Liver (tissue), 9 donors: ENCODE measurements around the gene EIF4ENIF1. TPM values are rescaled to one million over a fixed set of nuclear protein-coding genes. Genes with fewer than 3 reads are reported as not detected.

Source experiments
- DNase-seq: peaks from one replicate; pipeline ENCODE4 v3.0.0-alpha.2; 2017; ENCODE audit warnings: low spot score
- H3K27ac ChIP-seq, 2 donors: one replicate each; pipeline ENCODE4 v1.7.0; 2013; ENCODE audit warnings: inconsistent platforms in 2 of 2, low read length in 2 of 2, control low read depth in 1 of 2, low read depth in 1 of 2, mild to moderate bottlenecking in 1 of 2
- H3K27me3 ChIP-seq, 4 donors: one replicate each; pipeline versions ENCODE4 v1.6.1 to v1.7.0; 2013; ENCODE audit warnings: low read length in 3 of 4, inconsistent platforms in 1 of 4, mild to moderate bottlenecking in 1 of 4, moderate library complexity in 1 of 4; ENCODE audit not compliant: control insufficient read depth in 4 of 4, insufficient read depth in 4 of 4
- H3K36me3 ChIP-seq, 4 donors: one replicate each; pipeline versions ENCODE4 v1.6.1 to v1.7.0; 2013; ENCODE audit warnings: low read length in 3 of 4, mild to moderate bottlenecking in 3 of 4, low read depth in 1 of 4, moderate library complexity in 1 of 4; ENCODE audit not compliant: control insufficient read depth in 4 of 4, insufficient read depth in 3 of 4
- H3K4me1 ChIP-seq, 4 donors: one replicate each; pipeline versions ENCODE4 v1.6.1 to v1.7.0; 2013; ENCODE audit warnings: low read length in 3 of 4, mild to moderate bottlenecking in 3 of 4, moderate library complexity in 1 of 4; ENCODE audit not compliant: control insufficient read depth in 4 of 4, insufficient read depth in 4 of 4
- H3K4me3 ChIP-seq, 3 donors: one replicate each; pipeline versions ENCODE4 v1.6.1 to v1.7.0; 2013; ENCODE audit warnings: low read length in 3 of 3, control low read depth in 1 of 3, low read depth in 1 of 3, mild to moderate bottlenecking in 1 of 3
- H3K9ac ChIP-seq, 2 donors: one replicate each; pipeline ENCODE4 v1.7.0; 2013; ENCODE audit warnings: low read length in 2 of 2, mild to moderate bottlenecking in 2 of 2, moderate library complexity in 2 of 2, control low read depth in 1 of 2, low read depth in 1 of 2
- H3K9me3 ChIP-seq, 4 donors: one replicate each; pipeline versions ENCODE4 v1.6.1 to v1.7.0; 2013; ENCODE audit warnings: low read length in 3 of 4; ENCODE audit not compliant: control insufficient read depth in 4 of 4
- ATF3 ChIP-seq: IDR thresholded peaks from 2 replicates; pipeline ENCODE4 v1.6.1; 2016; ENCODE audit warnings: antibody characterized with exemption
- CTCF ChIP-seq: fragments of 150-350 bp; IDR thresholded peaks from 2 replicates; pipeline ENCODE4 v1.5.1; 2017; ENCODE audit warnings: improper control_type of control experiment, low read depth, low read length; ENCODE audit not compliant: missing input control
- EGR1 ChIP-seq, 2 donors: IDR thresholded peaks; 2 replicates each; pipeline ENCODE4 v1.6.1; 2016 to 2018; ENCODE audit warnings: antibody characterized with exemption in 2 of 2, low read depth in 2 of 2
- FOXA1 ChIP-seq: IDR thresholded peaks from 2 replicates; pipeline ENCODE4 v1.6.1; 2016; ENCODE audit warnings: antibody characterized with exemption
- FOXA2 ChIP-seq: IDR thresholded peaks from 2 replicates; pipeline ENCODE4 v1.6.1; 2016; ENCODE audit warnings: antibody characterized with exemption
- GABPA ChIP-seq, 2 donors: IDR thresholded peaks in 1 of 2; conservative IDR thresholded peaks in 1 of 2; 2 replicates each; pipeline ENCODE4 v1.6.1; 2016; ENCODE audit warnings: antibody characterized with exemption in 2 of 2, mild to moderate bottlenecking in 1 of 2, moderate library complexity in 1 of 2
- HNF4A ChIP-seq, 2 donors: conservative IDR thresholded peaks; 2 replicates each; pipeline ENCODE4 v1.6.1; 2016; ENCODE audit warnings: antibody characterized with exemption in 2 of 2, mild to moderate bottlenecking in 2 of 2
- HNF4G ChIP-seq: IDR thresholded peaks from 2 replicates; pipeline ENCODE4 v1.6.1; 2016; ENCODE audit warnings: antibody characterized with exemption
- JUND ChIP-seq, 2 donors: IDR thresholded peaks; 2 replicates each; pipeline ENCODE4 v1.6.1; 2016; ENCODE audit warnings: antibody characterized with exemption in 2 of 2
- MAX ChIP-seq: IDR thresholded peaks from 2 replicates; pipeline ENCODE4 v1.6.1; 2016; ENCODE audit warnings: antibody characterized with exemption
- NR2F2 ChIP-seq: IDR thresholded peaks from 2 replicates; pipeline ENCODE4 v1.6.1; 2016; ENCODE audit warnings: antibody characterized with exemption
- RAD21 ChIP-seq, 2 donors: IDR thresholded peaks; 2 replicates each; pipeline ENCODE4 v1.6.1; 2016; ENCODE audit warnings: antibody characterized with exemption in 2 of 2, mild to moderate bottlenecking in 2 of 2
- RXRA ChIP-seq, 2 donors: IDR thresholded peaks; 2 replicates each; pipeline ENCODE4 v1.6.1; 2017 to 2018; ENCODE audit warnings: antibody characterized with exemption in 2 of 2, mild to moderate bottlenecking in 1 of 2
- SP1 ChIP-seq: IDR thresholded peaks from 2 replicates; pipeline ENCODE4 v1.6.1; 2018; ENCODE audit warnings: antibody characterized with exemption, mild to moderate bottlenecking
- TAF1 ChIP-seq: conservative IDR thresholded peaks from 2 replicates; pipeline ENCODE4 v1.6.1; 2016; ENCODE audit warnings: antibody characterized with exemption, mild to moderate bottlenecking
- YY1 ChIP-seq: IDR thresholded peaks from 2 replicates; pipeline ENCODE4 v1.6.1; 2016; ENCODE audit warnings: antibody characterized with exemption, mild to moderate bottlenecking
- ZBTB33 ChIP-seq: IDR thresholded peaks from 2 replicates; pipeline ENCODE4 v1.6.1; 2016; ENCODE audit warnings: antibody characterized with exemption
- WGBS: extraction: QIAGEN DNeasy Blood & Tissue Kit; methylation state at CpG from one replicate; pipeline ENCODE4 v1.1.7; 2013; 5-methylcytosine and 5-hydroxymethylcytosine counted together
- polyA plus RNA-seq, 2 donors: library from polyadenylated mRNA; stranded (reverse) in 1 of 2; unstranded in 1 of 2; fragments of 200-250 nt in 1 of 2; fragments of >200 nt in 1 of 2; fragmentation: Nextera tagmentation in 1 of 2; extraction: Ambion mirVana in 1 of 2; gene quantifications; one replicate each; pipeline versions ENCODE4 v1.2.1 to v1.2.3, GENCODE V29; 2013 to 2015
- total RNA-seq, 2 donors: library from RNA; depleted of rRNA; stranded (reverse); fragments of >200 nt; gene quantifications; one replicate each; pipeline ENCODE4 v1.2.3, GENCODE V29; 2014
- TF ChIP-seq, protein P1 (sequence below): IDR thresholded peaks from 2 replicates; pipeline ENCODE4 v1.6.1; 2016; ENCODE audit warnings: antibody characterized with exemption, mild to moderate bottlenecking
- donor health status: healthy.
- donor health status: healthy.
- donor health status: healthy.
- donor health status: healthy.
- donor health status: healthy.

Gene EIF4ENIF1
- total and polyA plus RNA-seq, 4 donors: 4.6 to 7.1 (median 6.0) TPM

DNA sequence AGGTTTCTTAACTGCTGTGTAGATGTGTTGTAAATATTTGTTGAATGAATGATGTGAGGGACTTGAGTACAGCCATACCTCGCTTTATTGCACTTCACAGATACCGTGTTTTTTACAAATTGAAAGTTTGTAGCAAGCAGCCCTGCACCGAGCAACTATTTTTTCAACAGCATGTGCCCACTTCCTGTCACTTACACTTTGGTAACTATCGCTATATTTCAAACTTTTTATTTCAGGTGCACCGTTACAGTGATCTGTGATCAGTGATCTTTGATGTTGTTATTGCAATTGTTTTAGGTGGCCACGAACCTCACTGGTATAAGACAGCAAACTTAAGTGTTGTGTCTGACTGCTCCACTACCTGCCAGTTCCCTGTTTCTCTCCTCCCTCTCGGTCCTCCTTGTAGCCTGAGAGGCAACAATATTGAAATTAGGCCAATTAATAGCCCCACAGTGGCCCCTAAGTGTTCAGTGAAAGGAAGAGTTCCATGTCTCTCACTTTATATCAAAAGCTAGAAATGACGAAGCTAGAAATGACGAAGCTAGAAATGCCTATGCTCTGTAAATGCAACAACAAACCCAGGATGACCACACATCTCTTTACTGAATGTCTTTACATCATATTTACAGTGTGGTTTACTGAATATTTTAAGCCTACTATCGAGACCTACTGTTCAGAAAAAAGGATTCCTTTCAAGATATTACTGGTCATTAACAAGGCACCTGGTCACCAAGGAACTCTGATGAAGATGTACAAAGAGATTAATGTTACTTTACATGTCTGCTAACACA, 7.7 kb upstream of the EIF4ENIF1 start:
- 78% methylated on average over 10 of the region's 10 CpGs for WGBS
- no peak overlapping the region for H3K27ac ChIP-seq
- no peaks in the 10 kb centered on the region for H3K9me3 ChIP-seq
- peak overlapping the region; percentile 75 to 88 (median 78) for H3K4me3 ChIP-seq
- peaks cover 0 to 13% (median 6%) of the 10 kb centered on the region in 4 donors for H3K4me1 ChIP-seq
- TF ChIP-seq FOXA2: no peak
- TF ChIP-seq ZBTB33: no peak
- no peak for TF ChIP-seq RAD21 (IDR thresholded peaks at IDR 0.05)
- TF ChIP-seq RXRA (IDR thresholded peaks at IDR 0.05): no peak
- no peak for TF ChIP-seq NR2F2
- TF ChIP-seq MAX: no peak
- no peaks in the 10 kb centered on the region for H3K36me3 ChIP-seq
- no peak for DNase-seq
- H3K27me3 ChIP-seq: no peaks in the 10 kb centered on the region
- no peak overlapping the region for H3K9ac ChIP-seq

GRCh38 chr22:31496735-31497146, 7.1 kb upstream of the EIF4ENIF1 start:
- peak overlapping the region; percentile 38 to 66 for H3K27ac ChIP-seq
- no peaks in the 10 kb centered on the region for H3K36me3 ChIP-seq
- H3K9ac ChIP-seq: peak overlapping the region; percentile 15 to 23
- TF ChIP-seq JUND (IDR thresholded peaks at IDR 0.05) (no peak), ATF3 (no peak), NR2F2 (no peak), RXRA (IDR thresholded peaks at IDR 0.05) (no peak), EGR1 (IDR thresholded peaks at IDR 0.05; ENCODE audit: low read depth in 2 of 2) (no peak), CTCF (no peak), HNF4G (no peak), RAD21 (IDR thresholded peaks at IDR 0.05) (no peak), YY1 (no peak), MAX (no peak), ZBTB33 (no peak), FOXA2 (no peak), HNF4A (conservative IDR thresholded peaks at IDR 0.05) (no peak), FOXA1 (no peak), TAF1 (no peak), SP1 (no peak), GABPA (IDR thresholded peaks at IDR 0.05 in 1 of 2, conservative IDR thresholded peaks at IDR 0.05 in 1 of 2) (no peak)
- TF ChIP-seq, protein P1, sequence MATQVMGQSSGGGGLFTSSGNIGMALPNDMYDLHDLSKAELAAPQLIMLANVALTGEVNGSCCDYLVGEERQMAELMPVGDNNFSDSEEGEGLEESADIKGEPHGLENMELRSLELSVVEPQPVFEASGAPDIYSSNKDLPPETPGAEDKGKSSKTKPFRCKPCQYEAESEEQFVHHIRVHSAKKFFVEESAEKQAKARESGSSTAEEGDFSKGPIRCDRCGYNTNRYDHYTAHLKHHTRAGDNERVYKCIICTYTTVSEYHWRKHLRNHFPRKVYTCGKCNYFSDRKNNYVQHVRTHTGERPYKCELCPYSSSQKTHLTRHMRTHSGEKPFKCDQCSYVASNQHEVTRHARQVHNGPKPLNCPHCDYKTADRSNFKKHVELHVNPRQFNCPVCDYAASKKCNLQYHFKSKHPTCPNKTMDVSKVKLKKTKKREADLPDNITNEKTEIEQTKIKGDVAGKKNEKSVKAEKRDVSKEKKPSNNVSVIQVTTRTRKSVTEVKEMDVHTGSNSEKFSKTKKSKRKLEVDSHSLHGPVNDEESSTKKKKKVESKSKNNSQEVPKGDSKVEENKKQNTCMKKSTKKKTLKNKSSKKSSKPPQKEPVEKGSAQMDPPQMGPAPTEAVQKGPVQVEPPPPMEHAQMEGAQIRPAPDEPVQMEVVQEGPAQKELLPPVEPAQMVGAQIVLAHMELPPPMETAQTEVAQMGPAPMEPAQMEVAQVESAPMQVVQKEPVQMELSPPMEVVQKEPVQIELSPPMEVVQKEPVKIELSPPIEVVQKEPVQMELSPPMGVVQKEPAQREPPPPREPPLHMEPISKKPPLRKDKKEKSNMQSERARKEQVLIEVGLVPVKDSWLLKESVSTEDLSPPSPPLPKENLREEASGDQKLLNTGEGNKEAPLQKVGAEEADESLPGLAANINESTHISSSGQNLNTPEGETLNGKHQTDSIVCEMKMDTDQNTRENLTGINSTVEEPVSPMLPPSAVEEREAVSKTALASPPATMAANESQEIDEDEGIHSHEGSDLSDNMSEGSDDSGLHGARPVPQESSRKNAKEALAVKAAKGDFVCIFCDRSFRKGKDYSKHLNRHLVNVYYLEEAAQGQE: no peak
- peak overlapping the region; percentile 75 to 88 (median 78) for H3K4me3 ChIP-seq
- H3K9me3 ChIP-seq: no peaks in the 10 kb centered on the region
- no peaks in the 10 kb centered on the region for H3K27me3 ChIP-seq
- H3K4me1 ChIP-seq: peaks cover 0 to 13% (median 6%) of the 10 kb centered on the region in 4 donors
- DNase-seq: no peak
- WGBS: under 1% methylated on average over 30 of the region's 30 CpGs
